Stimulated activated naive CD8-positive, alpha-beta T cell treated with anti-CD3 and anti-CD28 coated beads, Interleukin-15, amount 100 ng/mL, for 72 hours (primary cell): ENCODE measurements around the gene SLC39A11.
"Not testable (repeated sequence)": the region's sequence is repeated elsewhere in the genome, so short reads cannot be mapped to it uniquely, and the experiment has no call there.

Experiments
- ATAC-seq: fragments of 150-1000 bp; cut with Tn5 transposase; 2 replicates; pipeline ENCODE4 v1.10.0; 2021; ENCODE audit warnings: mild to moderate bottlenecking, moderate library complexity
- DNase-seq, 2 donors: peaks; one replicate each; pipeline ENCODE4 v3.0.0; 2021 to 2022
- H3K27ac Mint-ChIP-seq, 2 donors: one replicate each; pipeline ENCODE4 v1.8.0; 2022; ENCODE audit warnings: mild to moderate bottlenecking in 2 of 2, mixed read lengths in 2 of 2, moderate library complexity in 2 of 2
- H3K27me3 Mint-ChIP-seq: one replicate; pipeline ENCODE4 v1.8.0; 2022; ENCODE audit warnings: mixed read lengths
- H3K4me1 Mint-ChIP-seq: one replicate; pipeline ENCODE4 v1.8.0; 2022; ENCODE audit warnings: mild to moderate bottlenecking, mixed read lengths
- H3K4me3 Mint-ChIP-seq, 2 donors: one replicate each; pipeline ENCODE4 v1.8.0; 2022; ENCODE audit warnings: mild to moderate bottlenecking in 2 of 2, mixed read lengths in 2 of 2, moderate library complexity in 1 of 2
- H3K9me3 Mint-ChIP-seq, 2 donors: one replicate each; pipeline ENCODE4 v1.8.0; 2022; ENCODE audit warnings: mixed read lengths in 2 of 2

SLC39A11 gene

GRCh38 chr17:72640415-72641165, 451.9 kb downstream of the SLC39A11 start:
- Mint-ChIP-seq H3K9me3 (no peaks in the 10 kb centered on the region), H3K4me1 (no peaks in the 10 kb centered on the region)
- no peak for ATAC-seq

GRCh38 chr17:72639711-72640110, 452.8 kb downstream of the SLC39A11 start:
- peaks cover 7% of the 10 kb centered on the region for H3K4me1 Mint-ChIP-seq

More at GRCh38 chr17:72640415-72641165, 451.9 kb downstream of the SLC39A11 start:
- H3K27ac Mint-ChIP-seq: no peak overlapping the region
- peak overlapping the region in 1 of 2 donors; percentile 18 for H3K4me3 Mint-ChIP-seq
- H3K27me3 Mint-ChIP-seq: peaks cover 14% of the 10 kb centered on the region
- no peak for DNase-seq

DNA sequence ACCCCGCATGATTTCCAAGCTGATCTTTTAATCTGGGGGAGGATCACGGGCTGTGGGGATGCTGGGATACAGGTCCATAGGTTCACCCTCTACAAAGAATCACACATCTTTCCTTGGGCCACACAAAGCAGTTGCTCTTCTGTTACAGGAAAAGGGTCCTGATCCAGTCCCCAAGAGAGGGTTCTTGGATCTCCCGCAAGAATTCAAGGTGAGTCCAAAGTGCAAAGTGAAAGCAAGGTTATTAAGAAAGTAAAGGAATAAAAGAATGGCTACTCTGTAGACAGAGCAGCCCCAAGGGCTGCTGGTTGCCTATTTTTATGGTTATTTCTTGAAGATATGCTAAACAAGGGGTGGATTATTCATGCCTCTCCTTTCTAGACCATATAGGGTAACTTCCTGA, 453.6 kb downstream of the SLC39A11 start:
- not testable (repeated sequence) for H3K27ac Mint-ChIP-seq, H3K9me3 Mint-ChIP-seq, DNase-seq, ATAC-seq, H3K4me3 Mint-ChIP-seq
- Mint-ChIP-seq H3K27me3 (peaks cover 14% of the 10 kb centered on the region), H3K4me1 (peaks cover 12% of the 10 kb centered on the region)

More at GRCh38 chr17:72639711-72640110, 452.8 kb downstream of the SLC39A11 start:
- Mint-ChIP-seq H3K4me3 (no peak overlapping the region), H3K27me3 (peaks cover 14% of the 10 kb centered on the region), H3K9me3 (no peaks in the 10 kb centered on the region), H3K27ac (no peak overlapping the region)
- no peak for ATAC-seq
- no peak for DNase-seq

DNA sequence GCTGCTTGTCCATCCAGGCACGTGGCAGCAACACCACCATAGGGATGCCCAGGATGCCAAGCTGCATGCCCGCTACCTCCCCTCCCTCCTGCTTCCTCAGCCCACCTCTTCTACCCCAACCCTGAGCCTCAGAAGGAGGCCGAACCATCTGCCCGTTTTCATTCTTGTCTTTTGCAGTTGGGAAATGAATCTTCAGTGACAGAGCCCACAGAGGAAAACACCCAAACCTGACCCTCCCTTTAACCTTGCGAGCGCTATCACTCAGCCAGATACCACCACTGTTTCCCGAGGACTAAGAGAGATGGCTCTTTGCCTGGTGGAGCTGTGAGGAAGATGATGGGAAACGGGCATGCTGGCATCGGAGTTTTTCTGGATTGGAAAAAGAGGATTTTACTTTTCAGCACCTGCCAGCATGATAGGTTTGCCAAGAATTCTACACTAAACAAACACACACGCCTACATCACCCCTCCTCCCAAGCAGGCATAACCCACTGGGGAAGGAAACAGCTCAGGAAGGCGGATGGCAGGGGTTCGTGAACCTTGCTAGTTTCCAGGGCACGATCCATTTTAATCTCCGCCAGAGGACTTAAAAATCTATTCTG, 457.4 kb downstream of the SLC39A11 start:
- H3K4me1 Mint-ChIP-seq: peaks cover 12% of the 10 kb centered on the region
- ATAC-seq (no peak), DNase-seq (no peak)
- no peaks in the 10 kb centered on the region for H3K27me3 Mint-ChIP-seq
- H3K9me3 Mint-ChIP-seq: no peaks in the 10 kb centered on the region
- H3K27ac Mint-ChIP-seq: peak overlapping the region in 1 of 2 donors; percentile 69
- no peak overlapping the region for H3K4me3 Mint-ChIP-seq

- H3K9me3 Mint-ChIP-seq: no peaks in the 10 kb centered on the region
- H3K4me1 Mint-ChIP-seq: peaks cover 12% of the 10 kb centered on the region
- DNase-seq (no peak), ATAC-seq (no peak)
- no peaks in the 10 kb centered on the region for H3K27me3 Mint-ChIP-seq
- H3K4me3 Mint-ChIP-seq: no peak overlapping the region
- peak overlapping the region in 1 of 2 donors; percentile 25 for H3K27ac Mint-ChIP-seq
These were observed 457.9 kb downstream of the SLC39A11 start for GRCh38 chr17:72634621-72635020.

DNA sequence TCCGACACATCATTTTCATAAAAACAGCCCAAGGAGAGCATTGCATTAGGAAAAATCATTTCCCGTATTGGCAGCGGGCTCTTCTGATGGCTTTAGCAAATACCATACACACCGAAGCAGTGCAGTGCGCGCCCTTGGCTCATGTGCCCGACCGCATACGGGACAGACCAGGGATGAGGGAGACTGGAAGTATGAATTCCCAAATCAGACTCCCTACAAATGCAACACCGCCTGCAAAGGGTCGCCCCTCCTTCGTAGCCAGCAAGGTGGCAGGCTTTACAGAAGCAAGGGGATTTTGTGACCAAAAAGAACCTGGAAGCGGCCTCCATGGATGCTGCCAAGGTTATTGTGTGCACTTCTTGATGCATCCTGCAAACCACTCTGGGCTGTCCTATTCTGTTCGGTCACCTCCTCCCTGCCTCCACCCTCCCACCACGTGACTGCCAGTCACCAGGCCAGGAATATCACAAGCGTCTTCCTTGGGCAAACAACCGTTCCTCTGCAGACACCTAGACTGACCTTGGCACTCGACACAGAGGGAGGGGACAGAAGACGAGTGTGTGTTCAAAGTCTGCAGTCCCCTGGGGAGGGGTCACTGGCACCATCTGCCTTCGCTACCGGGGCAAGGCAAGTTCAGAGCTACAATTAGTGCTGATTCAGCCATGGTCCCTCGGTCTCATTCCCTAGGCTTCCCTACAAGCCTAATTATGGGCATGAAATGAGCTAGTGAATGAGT, 460.4 kb downstream of the SLC39A11 start:
- Mint-ChIP-seq H3K27ac (no peak overlapping the region), H3K27me3 (peaks cover 18% of the 10 kb centered on the region), H3K4me3 (no peak overlapping the region), H3K9me3 (peaks cover 5 to 16% of the 10 kb centered on the region in 2 donors), H3K4me1 (peaks cover 12% of the 10 kb centered on the region)
- no peak for DNase-seq
- ATAC-seq: no peak

GRCh38 chr17:72631568-72631948, 460.9 kb downstream of the SLC39A11 start:
- no peak overlapping the region for H3K4me3 Mint-ChIP-seq
- peaks cover 19% of the 10 kb centered on the region for H3K27me3 Mint-ChIP-seq
- peaks cover 12% of the 10 kb centered on the region for H3K4me1 Mint-ChIP-seq
- no peak overlapping the region for H3K27ac Mint-ChIP-seq
- DNase-seq (no peak), ATAC-seq (no peak)
- peaks cover 9 to 21% of the 10 kb centered on the region in 2 donors for H3K9me3 Mint-ChIP-seq

GRCh38 chr17:72624652-72625051, 467.8 kb downstream of the SLC39A11 start:
- no peak for ATAC-seq
- Mint-ChIP-seq H3K27me3 (peaks cover 74% of the 10 kb centered on the region), H3K27ac (no peak overlapping the region)

DNA sequence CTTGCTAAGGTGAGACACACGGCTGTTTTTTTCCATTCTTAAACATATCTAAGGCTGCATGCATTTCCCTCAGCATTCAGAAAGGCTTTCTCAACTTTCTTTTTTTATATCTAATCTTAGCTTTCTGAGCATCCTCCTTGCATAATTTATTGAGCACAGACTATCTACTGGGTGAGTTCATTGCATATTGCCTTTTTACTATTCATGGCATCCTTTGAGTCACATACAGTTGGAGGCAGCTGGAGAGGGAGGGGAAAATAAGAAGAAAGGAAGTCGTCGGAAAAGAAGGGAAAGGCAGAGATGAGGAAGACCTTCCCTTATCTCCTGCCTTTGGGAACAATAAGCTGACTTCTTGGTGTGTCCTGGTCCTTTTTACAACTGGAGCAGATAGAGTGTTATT, 468.3 kb downstream of the SLC39A11 start:
- H3K4me1 Mint-ChIP-seq: no peaks in the 10 kb centered on the region
- peaks cover 23 to 35% of the 10 kb centered on the region in 2 donors for H3K9me3 Mint-ChIP-seq
- H3K27ac Mint-ChIP-seq: no peak overlapping the region
- DNase-seq: no peak
- peaks cover 79% of the 10 kb centered on the region for H3K27me3 Mint-ChIP-seq
- ATAC-seq: no peak
- no peak overlapping the region for H3K4me3 Mint-ChIP-seq

More at GRCh38 chr17:72624652-72625051, 467.8 kb downstream of the SLC39A11 start:
- no peak for DNase-seq
- no peaks in the 10 kb centered on the region for H3K4me1 Mint-ChIP-seq
- H3K9me3 Mint-ChIP-seq: peaks cover 23 to 35% of the 10 kb centered on the region in 2 donors
- H3K4me3 Mint-ChIP-seq: no peak overlapping the region

DNA sequence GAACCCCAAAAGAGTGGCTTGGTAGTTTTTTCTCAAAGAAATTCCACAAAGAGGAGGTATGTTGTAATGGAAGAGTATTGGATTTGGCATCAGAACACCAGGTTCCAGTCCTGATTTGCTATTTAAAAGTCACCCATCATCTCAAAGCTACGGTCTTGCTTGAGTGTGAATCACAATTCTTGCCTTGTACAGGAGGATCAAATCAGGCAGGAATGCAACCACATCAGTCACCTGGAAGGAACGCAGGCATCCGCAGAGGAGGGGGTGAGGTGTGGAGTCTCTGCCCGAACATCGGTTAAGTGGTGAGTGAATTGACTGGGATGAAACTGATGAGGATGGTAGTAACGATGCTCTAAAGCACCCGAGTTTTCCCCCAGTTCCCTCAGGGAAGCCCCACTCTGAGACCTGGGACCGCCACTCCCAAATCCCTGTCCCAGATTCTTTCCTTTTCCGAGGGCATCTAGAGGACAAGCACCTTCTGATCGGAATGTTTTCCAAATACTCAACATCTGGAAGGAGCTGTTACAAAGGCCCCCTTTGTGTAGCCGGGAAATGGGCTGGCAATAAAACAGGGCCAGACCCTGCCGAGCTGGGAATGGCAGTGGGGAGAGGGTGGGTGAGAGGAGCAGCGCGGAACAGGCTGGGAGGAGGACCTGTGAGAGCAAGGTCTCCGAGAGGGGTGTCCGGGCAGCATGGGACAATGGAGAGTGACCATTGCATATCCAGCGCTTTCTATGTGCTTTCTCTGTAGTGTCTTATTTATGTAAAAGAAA, 469.6 kb downstream of the SLC39A11 start:
- Mint-ChIP-seq H3K4me3 (no peak overlapping the region), H3K9me3 (peaks cover 19 to 25% of the 10 kb centered on the region in 2 donors), H3K27ac (no peak overlapping the region), H3K4me1 (peaks cover 7% of the 10 kb centered on the region), H3K27me3 (peaks cover 82% of the 10 kb centered on the region)
- ATAC-seq (no peak), DNase-seq (no peak)

DNA sequence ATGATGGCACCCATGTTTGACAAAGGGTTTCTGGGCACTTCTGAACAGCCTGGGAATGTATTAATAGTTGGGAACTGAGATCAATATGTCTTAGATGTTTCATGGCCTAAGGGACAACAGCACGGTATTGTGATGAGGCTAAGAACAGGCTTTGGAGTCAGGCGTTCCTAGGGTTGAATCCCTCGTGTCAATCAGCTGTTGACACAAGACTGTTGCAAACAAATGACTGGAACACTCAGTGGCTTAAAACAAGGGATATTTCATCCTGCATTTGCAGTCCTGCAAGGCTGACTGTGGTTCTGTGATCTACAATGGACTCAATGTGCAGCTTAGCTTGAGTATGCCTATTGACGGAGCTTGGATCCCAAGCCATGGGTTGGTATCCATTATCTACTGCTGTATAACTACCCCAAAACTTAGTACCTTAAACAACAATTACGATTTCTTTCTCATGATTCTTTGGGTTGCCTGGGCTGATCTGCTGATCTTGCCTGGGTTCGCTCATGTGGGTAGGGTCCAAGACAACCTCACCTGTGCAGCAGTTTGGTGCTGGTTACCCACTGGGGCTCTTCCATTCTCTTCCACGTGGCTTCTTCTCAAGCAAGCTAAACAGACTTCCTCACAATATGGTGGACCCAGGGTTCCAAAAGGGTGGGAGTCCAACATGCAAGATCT, 472.4 kb downstream of the SLC39A11 start:
- Mint-ChIP-seq H3K4me1 (peaks cover 12% of the 10 kb centered on the region), H3K27me3 (peaks cover 84% of the 10 kb centered on the region), H3K27ac (no peak overlapping the region), H3K4me3 (no peak overlapping the region), H3K9me3 (peaks cover 1 to 2% of the 10 kb centered on the region in 2 donors)
- DNase-seq: no peak
- ATAC-seq: no peak

GRCh38 chr17:72618001-72618509, 474.4 kb downstream of the SLC39A11 start:
- peaks cover 89% of the 10 kb centered on the region for H3K27me3 Mint-ChIP-seq
- H3K9me3 Mint-ChIP-seq: no peaks in the 10 kb centered on the region
- no peak overlapping the region for H3K27ac Mint-ChIP-seq
- H3K4me3 Mint-ChIP-seq: peak overlapping the region; percentile 14 to 41
- peaks cover 12% of the 10 kb centered on the region for H3K4me1 Mint-ChIP-seq
- DNase-seq: no peak
- no peak for ATAC-seq

GRCh38 chr17:72617557-72617956, 474.9 kb downstream of the SLC39A11 start:
- Mint-ChIP-seq H3K9me3 (no peaks in the 10 kb centered on the region), H3K27ac (no peak overlapping the region), H3K4me1 (peaks cover 12% of the 10 kb centered on the region), H3K4me3 (no peak overlapping the region), H3K27me3 (peaks cover 89% of the 10 kb centered on the region)
- ATAC-seq (no peak), DNase-seq (no peak)

DNA sequence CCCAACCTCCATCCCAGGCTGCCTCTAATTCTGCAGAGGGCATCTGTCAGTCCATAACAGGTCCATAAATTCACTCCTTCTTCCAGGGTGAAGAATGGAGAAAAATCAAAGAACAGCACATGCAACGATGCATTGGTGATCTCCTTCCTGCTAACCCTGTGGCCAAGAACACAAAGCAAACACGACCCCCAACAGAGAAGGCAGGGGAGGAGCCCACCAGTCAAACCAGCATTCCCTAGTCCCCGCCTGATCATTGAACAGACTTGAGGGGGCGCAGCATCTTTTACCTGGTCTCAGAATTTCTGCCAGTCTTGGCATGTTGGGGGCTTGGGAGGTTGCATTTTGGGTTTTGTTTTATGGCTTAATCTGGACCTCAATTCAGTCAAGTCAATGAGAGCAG, 476.0 kb downstream of the SLC39A11 start:
- ATAC-seq (no peak), DNase-seq (no peak)
- peaks cover 12% of the 10 kb centered on the region for H3K4me1 Mint-ChIP-seq
- H3K27me3 Mint-ChIP-seq: peaks cover 85% of the 10 kb centered on the region
- H3K4me3 Mint-ChIP-seq: no peak overlapping the region
- no peaks in the 10 kb centered on the region for H3K9me3 Mint-ChIP-seq
- no peak overlapping the region for H3K27ac Mint-ChIP-seq

DNA sequence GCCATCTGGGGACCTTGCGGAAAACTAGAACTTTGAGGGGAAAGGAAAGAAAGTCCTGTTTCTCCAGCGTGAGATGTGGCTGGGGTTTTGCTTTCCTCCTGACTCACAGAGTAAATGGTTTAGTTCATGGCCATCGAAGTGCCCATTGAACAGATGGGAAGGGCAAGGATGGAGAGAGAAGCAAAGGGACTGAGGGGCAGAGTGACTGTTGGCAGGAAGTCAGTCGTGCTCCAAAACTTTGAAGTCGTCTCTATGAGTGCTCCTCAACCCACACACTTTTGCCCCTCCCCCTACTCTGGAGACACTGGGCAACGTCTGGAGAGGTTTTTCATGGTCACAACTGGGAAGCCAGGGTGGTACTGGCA, 476.9 kb downstream of the SLC39A11 start:
- H3K4me1 Mint-ChIP-seq: peaks cover 12% of the 10 kb centered on the region
- no peak overlapping the region for H3K27ac Mint-ChIP-seq
- H3K27me3 Mint-ChIP-seq: peaks cover 85% of the 10 kb centered on the region
- no peak for DNase-seq
- ATAC-seq: no peak
- no peaks in the 10 kb centered on the region for H3K9me3 Mint-ChIP-seq
- no peak overlapping the region for H3K4me3 Mint-ChIP-seq
